ENCODE data around the gene BFAR.

The BFAR gene

DNA sequence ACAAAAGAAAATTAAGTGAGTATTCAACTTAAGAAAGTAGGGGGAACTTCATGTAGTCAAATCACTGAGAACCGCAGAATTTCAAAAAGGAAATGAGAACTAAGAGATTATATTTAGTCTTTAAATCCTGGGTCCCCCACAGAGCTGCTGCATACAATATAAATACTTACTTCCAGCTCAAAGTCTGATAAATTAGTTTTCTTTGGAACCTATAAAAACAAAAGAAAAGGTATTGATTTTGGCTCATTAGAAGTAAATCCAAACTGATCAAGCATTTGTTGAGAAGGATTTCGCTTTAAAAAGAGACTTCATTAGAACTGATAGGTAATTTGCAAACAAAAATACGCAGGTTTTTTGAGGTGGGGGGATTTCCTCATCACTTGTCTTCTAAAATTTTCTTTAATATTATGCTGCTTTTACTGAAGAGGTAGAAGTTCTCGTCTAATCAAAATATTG, 24.6 kb upstream of the BFAR start:
- TF ChIP-seq, protein P1, sequence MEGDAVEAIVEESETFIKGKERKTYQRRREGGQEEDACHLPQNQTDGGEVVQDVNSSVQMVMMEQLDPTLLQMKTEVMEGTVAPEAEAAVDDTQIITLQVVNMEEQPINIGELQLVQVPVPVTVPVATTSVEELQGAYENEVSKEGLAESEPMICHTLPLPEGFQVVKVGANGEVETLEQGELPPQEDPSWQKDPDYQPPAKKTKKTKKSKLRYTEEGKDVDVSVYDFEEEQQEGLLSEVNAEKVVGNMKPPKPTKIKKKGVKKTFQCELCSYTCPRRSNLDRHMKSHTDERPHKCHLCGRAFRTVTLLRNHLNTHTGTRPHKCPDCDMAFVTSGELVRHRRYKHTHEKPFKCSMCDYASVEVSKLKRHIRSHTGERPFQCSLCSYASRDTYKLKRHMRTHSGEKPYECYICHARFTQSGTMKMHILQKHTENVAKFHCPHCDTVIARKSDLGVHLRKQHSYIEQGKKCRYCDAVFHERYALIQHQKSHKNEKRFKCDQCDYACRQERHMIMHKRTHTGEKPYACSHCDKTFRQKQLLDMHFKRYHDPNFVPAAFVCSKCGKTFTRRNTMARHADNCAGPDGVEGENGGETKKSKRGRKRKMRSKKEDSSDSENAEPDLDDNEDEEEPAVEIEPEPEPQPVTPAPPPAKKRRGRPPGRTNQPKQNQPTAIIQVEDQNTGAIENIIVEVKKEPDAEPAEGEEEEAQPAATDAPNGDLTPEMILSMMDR (IDR thresholded peaks at IDR 0.05; ENCODE audit: low read depth, low read length): no peak
- no peak for DNase-seq (ENCODE audit: extremely low read depth, low read depth)

DNA sequence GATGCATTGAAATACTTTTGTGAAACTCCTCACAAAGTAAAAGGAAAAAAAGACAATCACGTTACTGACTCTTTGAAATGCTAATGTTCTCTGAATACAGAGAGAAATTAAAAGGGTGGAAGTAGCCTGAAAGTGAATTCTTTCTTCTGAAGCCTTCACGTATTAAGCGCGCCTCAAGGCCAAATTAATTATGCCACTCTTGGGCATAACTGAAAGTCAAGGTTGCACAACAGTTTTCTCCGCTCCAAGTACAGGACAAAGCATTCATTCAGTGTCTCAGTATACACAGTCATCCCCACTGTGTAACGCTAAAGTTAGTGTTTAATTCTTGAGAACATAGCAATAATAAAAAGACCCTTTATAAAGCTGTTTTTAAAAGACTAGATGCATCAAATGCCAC, 24.1 kb upstream of the BFAR start:
- DNase-seq (ENCODE audit: extremely low read depth, low read depth): no peak
- TF ChIP-seq, protein P1 (IDR thresholded peaks at IDR 0.05; ENCODE audit: low read depth, low read length): no peak

DNA sequence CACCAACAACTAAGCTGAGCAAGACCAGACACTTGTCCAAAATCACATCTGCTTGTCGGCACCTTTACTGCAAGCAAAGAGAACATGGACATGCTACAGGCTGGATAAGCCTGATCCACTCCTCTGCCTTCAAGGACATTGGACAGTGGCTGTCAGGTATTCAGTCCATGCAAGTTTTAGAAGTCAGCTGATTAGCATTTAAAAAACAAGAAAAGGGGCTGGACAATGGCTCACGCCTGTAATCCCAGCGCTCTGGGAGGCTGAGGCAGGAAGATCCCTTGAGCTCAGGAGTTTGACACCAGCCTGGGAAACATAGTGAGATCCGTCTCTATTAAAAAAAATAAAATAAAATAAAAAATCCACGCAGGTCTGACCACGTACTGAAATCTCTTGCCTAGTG, 23.0 kb upstream of the BFAR start:
- TF ChIP-seq, protein P1 (IDR thresholded peaks at IDR 0.05; ENCODE audit: low read depth, low read length): no peak
- no peak for DNase-seq (ENCODE audit: extremely low read depth, low read depth)

DNA sequence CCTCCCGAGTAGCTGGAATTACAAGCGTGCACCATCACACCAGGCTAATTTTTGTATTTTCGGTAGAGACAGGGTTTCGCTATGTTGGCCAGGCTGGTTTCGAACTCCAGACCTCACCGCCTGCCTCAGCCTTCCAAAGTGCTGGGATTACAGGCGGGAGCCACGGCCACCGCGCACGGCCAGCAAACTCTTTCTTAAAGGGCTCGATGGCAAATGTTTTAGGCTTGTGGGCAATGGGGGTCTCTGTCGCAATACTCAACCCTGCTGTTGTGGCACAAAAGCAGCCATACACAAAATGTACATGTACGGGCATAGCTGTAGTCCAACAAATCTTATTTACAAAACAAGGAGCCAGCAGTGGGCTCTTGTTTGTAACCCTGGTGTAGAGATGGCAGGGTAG, 21.1 kb upstream of the BFAR start:
- no peak for DNase-seq (ENCODE audit: extremely low read depth, low read depth)
- TF ChIP-seq, protein P1 (IDR thresholded peaks at IDR 0.05; ENCODE audit: low read depth, low read length): no peak

DNA sequence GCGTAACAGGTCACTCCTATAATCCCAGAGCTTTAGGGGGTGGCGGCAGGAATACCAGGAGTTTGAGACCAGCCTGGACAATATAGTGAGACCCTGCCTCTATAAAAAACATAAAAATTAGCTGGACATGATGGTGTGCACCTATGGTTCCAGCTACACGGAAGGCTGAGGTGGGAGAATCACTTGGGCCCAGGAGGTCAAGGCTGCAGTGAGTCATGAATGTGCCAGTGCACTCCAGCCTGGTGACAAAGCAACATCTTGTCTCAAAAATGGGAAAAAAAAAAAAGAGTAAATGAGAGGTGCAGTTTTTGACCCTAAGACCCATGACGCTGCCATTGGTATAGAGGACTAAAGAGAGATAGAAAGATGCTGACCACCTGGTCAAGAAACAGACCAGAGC, 18.8 kb upstream of the BFAR start:
- TF ChIP-seq, protein P1 (IDR thresholded peaks at IDR 0.05; ENCODE audit: low read depth, low read length): no peak
- no peak for DNase-seq (ENCODE audit: extremely low read depth, low read depth)

DNA sequence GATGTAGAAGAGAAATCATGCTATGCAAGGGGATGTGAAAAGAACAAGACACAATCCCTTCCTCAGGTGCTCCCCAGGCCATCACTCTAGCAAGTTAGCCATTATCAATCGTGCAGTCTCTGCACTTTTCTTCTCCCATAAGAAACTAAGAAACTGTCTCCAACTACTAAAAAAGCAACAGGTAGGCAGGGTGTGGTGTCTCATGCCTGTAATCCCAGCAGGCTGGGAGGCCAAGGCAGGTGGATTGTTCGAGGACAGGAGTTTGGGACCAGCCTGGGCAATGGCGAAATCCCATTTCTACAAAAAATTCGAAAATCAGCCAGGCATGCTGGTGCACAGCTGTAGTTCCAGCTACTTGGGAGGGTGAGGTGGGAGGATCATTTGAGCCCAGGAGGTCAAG, 16.5 kb upstream of the BFAR start:
- TF ChIP-seq, protein P1 (IDR thresholded peaks at IDR 0.05; ENCODE audit: low read depth, low read length): no peak
- no peak for DNase-seq (ENCODE audit: extremely low read depth, low read depth)

DNA sequence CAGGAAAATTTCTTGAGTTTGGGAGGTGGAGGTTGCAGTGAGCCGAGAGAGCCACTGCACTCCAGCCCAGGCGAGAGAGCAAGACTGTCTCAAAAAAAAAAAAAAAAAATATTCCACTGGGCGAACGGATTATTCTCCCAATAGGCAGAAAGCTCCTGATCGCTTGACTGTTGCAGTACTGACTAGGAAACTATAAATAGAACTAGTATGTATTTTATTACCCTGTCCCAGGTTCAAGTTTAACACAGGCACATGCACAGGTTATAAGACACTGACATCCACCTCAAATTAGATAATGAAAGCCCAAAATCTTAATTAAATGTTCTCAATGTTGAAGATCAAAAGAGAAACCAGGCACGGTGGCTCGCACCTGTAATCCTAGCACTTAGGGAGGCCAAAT, 14.2 kb upstream of the BFAR start:
- no peak for DNase-seq (ENCODE audit: extremely low read depth, low read depth)
- TF ChIP-seq, protein P1 (IDR thresholded peaks at IDR 0.05; ENCODE audit: low read depth, low read length): no peak

Measured in AG09319 (cell line).